Measurements from ENCODE around the gene ATP5PB.

Gene ATP5PB, protein sequence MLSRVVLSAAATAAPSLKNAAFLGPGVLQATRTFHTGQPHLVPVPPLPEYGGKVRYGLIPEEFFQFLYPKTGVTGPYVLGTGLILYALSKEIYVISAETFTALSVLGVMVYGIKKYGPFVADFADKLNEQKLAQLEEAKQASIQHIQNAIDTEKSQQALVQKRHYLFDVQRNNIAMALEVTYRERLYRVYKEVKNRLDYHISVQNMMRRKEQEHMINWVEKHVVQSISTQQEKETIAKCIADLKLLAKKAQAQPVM

DNA sequence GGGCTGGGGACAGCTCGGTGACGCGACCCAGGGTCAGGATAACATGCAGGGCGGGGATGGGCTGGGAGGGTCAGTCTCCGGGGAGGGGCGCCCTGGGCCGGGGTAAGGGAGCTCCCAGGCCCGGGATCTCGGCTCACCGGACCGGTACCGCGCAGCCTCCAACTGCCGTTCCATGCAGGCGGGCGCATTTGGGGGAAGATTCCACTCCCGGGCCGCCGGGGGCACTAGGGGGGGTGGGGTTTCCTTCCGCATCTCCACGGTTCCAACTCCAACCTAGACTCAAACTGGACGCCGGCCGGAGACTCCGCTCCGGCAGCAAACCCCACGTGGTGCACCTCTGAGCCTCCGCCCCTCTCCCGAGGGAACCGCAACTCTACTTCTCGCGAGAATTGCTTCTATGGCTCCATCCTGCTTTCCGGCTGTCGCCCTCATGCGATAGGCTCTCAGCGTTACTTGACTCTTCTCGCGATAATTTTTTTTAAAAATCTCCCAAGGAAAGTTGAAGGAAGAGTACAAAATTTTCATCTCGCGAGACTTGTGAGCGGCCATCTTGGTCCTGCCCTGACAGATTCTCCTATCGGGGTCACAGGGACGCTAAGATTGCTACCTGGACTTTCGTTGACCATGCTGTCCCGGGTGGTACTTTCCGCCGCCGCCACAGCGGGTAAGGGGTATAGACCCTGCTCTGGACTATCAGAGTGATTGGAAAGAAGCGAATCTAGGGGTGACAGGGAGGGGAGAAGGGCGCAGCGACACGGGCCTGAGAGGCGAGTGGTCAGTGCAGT lies at the start of gene ATP5PB, which contains the start of gene WDR77:
ATP5PB (plus strand) TSS at position 547 of the 785 bp plus-strand sequence; CDS start at position 625, 78 bp downstream.
WDR77 (minus strand) TSS at position 339 of the 785 bp plus-strand sequence; CDS start at position 252, 87 bp downstream.
- peak; percentile 88 to 94 for DNase-seq

DNA sequence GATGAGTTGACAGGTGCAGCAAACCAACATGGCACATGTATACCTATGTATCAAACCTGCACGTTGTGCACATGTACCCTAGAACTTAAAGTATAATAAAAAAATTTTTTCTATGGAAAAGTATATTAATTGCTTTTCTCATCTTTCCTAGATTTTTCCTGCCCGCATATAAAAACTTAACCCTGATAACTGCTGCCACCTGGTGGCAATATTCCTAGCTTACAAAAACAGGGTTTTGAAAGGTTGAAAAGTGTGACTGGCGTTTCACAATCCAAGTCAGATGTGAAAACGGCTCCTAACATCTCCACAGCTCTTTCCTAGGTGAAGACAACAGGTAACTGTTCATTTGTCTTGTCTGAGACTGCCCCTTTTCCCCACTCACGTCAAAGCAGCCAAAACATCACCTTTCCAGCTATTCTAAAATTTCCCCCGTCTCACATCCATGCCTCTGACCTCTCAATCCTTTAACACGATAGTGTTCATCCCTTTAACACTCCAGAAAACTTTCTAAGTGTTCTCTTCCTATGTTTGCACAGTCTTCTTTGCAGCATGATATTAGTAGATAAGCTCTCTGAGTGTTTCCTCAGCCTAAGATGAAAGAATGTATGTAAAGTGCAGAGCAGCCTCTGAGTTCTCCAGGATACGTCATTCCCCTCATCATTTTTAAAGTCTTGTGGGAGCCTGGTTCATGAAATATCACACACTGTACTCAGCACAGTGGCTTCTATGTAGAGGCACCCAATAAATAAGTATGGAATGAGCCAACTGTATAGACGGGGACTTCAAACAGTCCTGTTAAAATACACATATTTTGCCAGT lies 49.3 kb upstream of the ATP5PB start:
- DNase-seq: peak; percentile 34 to 44

DNA sequence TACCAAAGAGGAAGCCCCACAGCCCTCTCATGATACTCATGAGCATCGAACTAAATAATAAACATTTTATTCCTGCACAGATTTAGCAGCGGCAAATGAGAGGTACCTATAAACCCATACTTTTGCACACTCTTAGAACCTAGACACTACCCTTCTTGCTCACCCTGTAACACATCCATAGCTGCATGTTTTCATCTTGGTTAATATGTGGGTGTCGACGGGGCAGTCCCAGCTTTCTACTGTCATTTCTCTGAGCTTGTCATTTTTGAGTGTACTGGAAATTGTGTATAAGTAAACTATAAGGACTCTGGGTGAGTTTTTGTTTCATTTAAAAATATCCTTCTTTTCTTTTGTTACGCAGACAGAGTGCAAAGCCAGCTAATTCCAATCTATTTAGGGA lies 47.2 kb upstream of the ATP5PB start:
- no peak for DNase-seq

DNA sequence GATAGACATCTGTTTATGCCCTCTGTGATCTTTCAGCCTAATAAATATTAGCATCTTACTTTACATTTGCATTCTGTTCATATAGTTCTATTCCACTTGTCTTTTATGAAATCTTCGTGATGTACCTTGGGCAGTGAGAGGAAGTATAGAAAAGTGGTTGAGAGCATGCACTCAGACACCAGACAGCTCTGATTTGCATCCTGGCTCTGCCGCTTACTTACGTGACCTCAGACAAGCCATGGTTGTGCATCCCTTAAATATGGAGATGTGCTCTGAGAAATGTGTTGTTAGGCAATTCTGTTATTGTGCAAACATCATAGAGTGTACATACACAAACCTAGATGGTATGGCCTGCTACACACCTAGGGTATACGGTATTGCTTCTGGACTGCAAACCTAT lies 44.7 kb upstream of the ATP5PB start:
- no peak for DNase-seq

DNA sequence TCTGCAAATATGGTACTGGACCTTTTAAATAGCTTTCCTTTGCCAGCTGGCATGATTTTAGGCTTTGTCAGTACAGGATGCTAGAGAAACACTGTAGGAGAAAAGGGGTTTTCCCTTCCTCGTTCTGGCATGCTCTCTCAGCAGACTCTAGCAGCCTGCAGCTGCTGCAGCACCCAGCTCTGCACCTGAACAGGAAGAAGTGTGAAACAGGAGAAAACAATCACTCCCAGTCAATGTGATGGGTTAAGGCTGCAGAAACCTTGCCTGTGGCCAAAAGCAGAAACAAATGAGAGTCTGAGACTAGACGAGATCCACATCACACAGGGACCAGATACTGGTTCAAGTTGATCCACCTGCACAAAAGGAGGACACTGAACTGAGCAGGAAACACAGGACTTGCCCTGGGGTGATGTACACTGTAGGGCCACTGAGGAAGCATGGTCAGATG lies 42.9 kb upstream of the ATP5PB start:
- no peak for DNase-seq

DNA sequence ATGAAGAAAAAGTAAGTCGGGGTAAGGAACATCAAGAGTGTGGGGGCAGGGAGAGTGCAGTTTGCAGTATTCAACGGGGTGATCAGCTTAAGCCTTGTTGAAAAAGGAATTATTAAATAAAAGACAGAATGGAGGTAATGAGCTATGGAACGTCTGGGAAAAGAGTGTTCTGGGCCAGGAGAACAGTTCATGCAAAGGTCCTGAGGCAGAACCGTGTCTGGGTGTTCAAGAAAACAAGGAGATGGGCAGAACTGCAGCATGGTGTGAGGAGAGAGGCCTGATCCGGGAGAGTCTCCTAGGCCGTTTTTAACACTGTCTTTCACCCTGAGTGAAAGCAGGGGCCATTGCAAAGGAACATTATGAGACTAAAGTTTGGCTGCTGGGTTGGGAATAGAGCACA lies 42.0 kb upstream of the ATP5PB start:
- no peak for DNase-seq

DNA sequence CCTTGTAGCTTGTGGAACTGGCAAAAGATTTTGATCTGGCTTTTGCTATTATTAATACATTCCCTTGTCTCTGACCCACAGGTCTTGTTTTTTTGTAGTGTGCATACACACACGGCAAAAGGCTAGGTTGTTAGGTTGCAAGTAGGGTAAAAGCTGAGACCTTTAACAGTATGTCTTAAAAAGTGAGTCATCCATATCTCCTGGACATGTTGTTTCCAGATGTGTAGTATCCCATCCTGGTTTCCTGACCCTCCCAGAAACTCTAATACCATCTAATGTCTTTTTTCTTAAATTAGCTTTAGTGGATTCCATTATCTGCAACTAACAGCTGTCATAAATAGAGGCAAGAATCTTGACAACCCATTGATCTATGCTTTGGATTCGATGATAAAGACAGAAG lies 36.4 kb upstream of the ATP5PB start:
- no peak for DNase-seq

DNA sequence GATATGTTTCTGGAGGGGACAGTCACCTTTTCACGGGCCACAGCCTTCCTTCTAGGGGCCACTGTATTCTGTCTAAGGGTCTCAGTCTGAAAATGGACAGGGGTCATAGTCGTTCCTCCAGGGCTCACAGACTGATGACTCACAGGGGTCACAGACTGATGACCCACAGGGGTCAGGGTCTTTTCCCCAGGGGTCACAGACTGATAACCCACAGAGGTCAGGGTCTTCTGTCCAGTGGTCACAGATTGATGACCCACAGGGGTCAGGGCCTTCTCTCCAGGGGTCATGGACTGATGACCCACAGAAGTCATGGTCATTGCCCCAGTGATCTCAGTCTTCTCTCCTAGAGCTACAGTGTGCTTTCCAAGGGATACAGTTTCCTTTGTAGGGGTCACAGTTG lies 34.5 kb upstream of the ATP5PB start:
- no peak for DNase-seq

DNA sequence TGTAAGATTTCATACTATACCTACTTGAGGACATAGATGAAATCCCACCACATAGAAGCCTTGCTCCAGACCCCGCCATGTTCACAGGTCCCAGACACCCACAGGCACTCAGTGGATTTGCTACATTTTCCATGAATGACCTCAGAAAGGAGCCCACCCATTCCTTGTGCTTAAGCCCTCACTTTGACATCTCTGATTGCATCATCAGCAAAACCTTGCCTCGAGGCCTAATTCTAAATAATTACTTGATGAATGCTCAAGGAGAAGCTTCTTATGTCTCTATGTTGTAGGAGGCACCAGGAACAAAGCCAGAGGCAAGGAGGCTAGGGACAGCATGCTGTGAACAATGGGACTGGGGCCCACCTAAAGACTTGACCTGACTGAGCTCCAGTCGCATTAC lies 33.8 kb upstream of the ATP5PB start:
- DNase-seq: no peak

DNA sequence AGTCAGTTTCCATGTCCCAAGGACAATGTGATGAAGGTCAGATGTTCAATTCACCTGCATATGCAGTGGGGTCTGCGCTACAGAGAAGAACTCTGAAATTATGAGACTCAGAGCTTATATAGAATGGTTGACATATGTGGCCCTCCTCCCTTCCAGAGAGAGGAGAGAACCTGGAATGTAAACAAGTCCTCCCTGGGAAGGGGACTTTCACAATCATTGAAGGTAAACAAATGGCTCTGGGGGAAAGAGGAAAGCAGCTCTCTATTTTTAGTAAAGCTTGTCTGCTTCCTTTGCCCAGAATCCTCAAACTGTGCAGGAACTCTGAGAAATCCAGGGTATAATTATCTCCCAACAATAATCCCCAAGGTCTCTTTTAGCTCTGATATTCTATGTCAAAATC lies 31.5 kb upstream of the ATP5PB start:
- no peak for DNase-seq

DNA sequence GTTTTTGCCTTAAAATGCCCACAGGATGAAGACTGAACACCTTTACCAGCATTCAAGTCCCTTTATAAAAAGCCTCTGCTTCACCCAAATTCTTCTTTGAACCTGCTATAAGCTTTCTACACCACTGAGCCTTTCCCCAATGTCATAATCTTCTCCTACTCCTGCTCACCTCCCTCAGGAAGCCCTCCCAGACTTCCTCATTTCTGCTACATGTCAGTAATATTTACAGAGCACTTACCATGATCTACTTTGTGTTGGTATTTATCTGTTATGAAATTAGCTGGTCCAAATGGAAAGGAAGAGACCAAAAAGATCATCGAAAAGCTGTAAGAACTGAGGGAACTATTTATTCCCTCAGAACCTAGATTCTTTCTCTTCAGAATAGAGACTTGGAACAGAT lies 30.2 kb upstream of the ATP5PB start:
- no peak for DNase-seq

DNA sequence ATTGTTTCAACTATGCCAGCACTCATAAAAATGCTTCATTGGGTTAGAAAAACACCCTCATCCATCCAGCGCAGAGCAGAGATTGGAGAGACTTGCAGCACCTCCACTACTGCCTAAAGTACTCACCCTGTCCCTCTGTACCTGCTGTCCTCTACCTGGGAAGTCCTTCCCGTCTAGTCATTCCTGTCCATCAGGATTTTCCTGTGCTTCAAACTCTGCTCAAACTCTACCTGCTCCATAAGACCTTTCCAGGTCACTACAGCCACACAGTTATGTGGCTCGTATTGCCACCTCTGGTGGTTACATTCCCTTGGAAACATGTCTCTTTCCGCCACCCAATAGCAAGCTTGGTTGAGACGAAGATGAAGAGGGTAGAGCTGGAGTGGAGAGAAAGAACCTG lies 28.9 kb upstream of the ATP5PB start:
- no peak for DNase-seq

DNA sequence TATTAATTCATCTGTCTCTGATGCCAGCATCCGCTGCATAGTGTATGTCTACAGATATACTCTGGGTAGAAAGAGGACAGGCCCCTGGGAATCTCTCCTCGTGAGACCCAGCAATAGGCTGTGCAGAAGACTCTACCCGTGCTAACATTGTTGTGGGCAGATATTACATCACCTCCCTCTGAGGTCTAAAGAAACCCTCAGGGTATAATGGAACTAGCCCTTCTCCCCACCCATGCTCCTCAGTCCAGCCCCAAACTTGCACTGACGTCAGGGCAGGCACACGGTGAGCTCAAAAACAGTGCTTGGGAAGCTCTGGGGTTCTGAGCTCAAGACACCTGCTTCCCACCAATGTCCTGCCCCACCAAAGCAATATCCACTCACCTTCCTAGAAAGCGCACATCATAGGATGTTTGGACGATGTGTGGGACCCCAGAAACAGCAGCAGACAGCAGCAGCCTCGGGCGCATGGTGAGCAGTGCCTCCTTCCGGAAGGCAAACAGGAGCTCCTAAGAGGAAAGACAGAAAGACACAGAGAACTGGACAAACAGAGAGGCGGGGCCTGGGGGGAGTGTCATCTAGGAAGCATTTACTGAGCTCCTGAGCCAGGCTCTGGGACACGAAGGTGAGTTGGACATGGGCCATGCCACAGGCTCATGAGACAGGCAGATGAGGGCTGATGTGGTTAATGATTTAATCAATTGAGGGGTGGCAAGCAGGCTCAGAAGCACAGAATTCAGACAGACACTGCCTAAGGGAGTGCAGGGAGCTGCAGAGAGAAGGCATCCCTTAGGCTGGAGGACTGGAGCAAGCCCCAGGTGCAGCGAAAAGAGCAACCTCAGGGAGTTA lies 26.5 kb upstream of the ATP5PB start:
- no peak for DNase-seq

DNA sequence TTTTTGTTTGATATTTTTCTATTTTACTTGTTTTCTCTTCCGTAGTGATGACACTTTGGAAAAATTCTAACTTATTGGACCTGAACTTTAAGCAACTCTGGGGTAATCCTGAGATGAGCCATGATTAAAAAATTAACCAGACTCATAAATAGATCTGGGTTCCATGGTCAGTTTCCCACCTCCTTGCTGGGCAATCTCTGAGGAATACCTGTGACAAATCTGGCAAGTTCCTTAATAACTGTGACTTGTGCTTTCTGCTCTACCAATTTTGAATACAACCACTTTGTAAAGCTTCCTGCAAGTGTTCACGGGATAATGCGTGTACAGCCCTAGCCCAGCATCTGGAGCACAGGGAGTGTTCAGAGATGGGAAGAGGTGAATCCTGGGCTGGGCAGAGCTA lies 25.0 kb upstream of the ATP5PB start:
- DNase-seq: no peak

DNA sequence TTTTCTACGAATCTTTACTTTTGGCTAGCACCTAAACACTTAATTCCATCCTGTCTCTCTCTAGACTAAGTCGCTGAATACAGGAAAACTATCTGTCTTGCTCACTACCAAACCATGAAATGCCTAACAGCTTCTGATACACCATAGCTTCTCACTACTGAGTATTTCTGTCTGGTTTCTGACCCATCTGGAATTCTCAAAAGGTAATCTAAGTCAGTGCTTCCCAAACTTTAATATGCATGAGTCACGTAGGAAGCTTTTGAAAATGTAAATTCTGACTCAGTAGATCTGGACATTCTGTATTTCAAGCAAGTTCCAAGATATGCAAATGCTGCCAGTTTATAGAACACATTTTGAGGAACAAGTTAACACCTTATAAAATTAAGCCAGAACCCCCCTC lies 12.5 kb upstream of the ATP5PB start:
- no peak for DNase-seq

DNA sequence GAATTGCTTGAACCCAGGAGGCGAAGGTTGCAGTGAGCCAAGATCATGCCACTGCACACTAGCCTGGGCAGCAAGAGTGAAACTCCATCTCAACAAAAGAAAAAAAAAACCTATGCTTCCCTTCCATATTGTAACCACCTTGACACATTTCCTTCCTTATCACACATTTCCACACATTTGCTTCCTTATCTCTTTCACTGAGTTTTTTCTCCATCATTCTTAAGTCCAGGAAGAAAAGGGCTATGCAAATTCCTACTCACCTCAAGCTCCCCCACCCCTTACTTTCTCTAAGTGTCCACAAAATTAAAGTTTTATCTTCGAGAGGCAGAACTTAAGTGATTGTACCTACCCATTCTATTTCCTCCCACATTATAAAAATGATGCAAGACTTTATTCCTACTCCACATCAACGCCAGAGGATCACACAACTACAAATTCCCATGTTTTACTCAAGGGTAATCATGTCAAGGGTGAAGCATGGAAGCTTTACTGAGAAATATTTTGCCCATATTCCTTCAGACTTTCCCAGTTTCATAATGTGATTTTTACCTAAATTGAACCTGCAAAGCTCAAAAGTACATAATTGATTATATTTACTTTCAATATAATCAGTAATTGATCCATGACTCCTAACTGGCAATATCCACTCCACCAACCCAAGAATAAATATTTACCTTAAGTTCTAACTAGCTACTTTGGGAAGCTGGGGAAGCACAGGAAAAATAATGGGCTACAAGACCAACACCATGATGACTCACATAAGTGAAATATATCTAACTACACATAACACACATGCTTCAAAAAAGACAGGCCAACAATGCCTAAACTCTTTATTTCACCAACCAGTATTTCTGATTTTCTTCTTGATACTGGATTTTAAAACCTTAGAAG lies 9.6 kb upstream of the ATP5PB start:
- no peak for DNase-seq

DNA sequence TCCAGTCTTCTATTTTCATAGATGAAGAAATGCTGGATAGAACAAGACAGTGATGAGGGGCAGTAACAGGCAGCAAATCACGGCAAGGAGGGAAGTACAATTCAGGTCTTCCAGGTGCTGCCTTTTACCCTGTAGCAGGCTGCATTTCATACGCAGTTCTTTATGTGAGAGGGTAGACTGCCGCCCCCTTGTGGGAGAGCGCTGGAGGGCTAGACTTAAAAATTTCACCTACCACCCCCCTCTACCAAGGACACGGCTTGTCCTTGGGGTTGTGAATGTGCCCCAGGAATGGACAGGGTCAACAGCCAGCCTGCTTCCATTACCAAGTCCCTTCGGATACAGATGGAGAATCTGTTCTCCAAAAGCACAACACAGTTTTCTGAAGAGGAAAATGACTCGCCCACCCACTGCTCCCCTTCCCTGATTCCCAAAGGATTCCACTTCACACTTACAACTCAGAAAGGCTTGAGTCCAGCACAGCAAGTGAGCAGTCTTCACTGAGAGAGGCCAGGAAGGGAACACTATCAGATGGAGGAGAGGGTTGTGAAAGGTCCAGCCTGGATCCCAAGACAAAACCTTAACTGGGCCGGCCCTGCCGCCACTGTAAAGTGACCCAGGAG lies 7.6 kb upstream of the ATP5PB start:
- no peak for DNase-seq

DNA sequence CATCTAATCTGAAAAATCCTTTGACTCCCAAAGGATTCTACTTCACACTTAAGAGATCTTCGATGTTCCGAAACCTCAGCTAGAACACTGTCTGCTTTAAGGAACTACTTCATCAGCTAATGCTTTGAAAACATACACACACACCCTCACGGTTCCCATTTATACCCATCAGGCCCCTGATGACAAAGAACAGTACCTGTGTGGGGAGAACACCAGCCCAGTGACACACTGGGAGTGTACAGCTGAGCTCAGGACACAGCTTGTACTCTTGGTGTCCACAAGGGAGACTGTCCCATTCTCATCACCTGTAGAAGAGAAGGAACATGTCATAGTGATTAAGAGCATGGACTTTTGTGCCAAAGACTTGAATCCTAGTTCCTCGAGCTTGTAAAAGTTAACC lies 6.8 kb upstream of the ATP5PB start:
- no peak for DNase-seq

DNA sequence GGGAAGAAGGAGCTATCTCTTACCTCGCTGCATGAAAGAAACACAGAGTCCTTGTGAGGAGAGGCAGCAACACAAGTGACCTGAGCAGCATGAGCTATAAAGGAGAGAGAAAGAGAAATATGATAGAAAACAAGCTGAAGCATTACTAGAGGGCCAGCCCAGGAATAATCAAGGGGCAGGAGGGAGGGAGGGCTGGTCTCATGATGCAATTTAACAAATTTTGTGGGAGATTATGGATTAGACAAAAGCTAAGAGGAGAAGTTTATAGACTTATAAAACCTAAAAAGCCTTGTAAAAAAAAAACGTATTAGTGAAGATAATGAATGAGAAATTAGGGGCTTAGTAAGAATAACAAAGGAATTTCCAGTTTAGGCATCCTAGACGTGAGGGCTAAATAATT lies 5.2 kb upstream of the ATP5PB start:
- DNase-seq: no peak

DNA sequence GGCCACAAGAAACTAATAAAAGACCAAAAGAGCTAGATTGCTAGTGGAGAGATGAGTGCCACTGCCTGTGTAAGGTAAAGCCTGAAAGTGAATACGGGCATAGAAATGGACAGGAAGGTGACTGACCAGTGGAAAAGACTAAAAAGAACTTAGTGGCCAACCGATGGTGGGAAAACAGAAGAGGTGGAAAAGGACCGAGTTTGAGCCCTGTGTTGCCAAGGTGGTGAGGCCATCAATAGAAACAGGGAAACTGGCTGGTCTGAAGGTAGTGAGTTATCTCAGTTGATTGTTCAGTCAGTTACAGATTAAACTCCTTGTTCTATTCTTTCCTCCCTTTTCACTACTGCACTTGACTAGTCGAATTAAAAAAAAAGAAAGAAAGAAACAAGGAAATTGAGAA lies 2.7 kb upstream of the ATP5PB start:
- no peak for DNase-seq

Data from NCI-H187 (cell line).